HepG2 (cell line): ENCODE data around the gene SAMD4B. TPM values are rescaled to one million over a fixed set of nuclear protein-coding genes. Genes with fewer than 3 reads are reported as not detected.

Experiments used
- CC2D1A ChIP-seq: sonication (generic); formaldehyde crosslinking; IDR thresholded peaks from 2 replicates; pipeline ENCODE4 v1.8.1; 2023; ENCODE audit warnings: mild to moderate bottlenecking, missing genetic modification reagents
- DR1 ChIP-seq: sonication (generic); formaldehyde crosslinking; IDR thresholded peaks from 2 replicates; pipeline ENCODE4 v1.8.0; 2021; ENCODE audit warnings: mild to moderate bottlenecking, missing genetic modification reagents, inconsistent platforms
- ELF4 ChIP-seq: sonication (generic); formaldehyde crosslinking; IDR thresholded peaks from 2 replicates; pipeline ENCODE4 v1.5.0; 2020; ENCODE audit warnings: missing genetic modification reagents, mild to moderate bottlenecking, moderate library complexity, borderline replicate concordance
- ETV6 ChIP-seq: sonication (generic); formaldehyde crosslinking; conservative IDR thresholded peaks from 2 replicates; pipeline ENCODE4 v1.4.0; 2020; ENCODE audit warnings: missing genetic modification reagents
- GABPA ChIP-seq, 2 experiments: IDR thresholded peaks; 2 replicates each; pipeline ENCODE4 v1.6.1; 2011 to 2016; ENCODE audit warnings: low read depth in 2 of 2, low read length in 1 of 2, missing biosample characterization in 1 of 2, missing genetic modification characterization in 1 of 2
- KAT7 ChIP-seq: IDR thresholded peaks from 2 replicates; pipeline ENCODE4 v1.6.1; 2018; ENCODE audit warnings: borderline replicate concordance, missing compliant biosample characterization
- KDM1A ChIP-seq: IDR thresholded peaks from 2 replicates; pipeline ENCODE4 v1.6.1; 2016; ENCODE audit warnings: missing compliant biosample characterization
- NFE2L2 ChIP-seq: fragments of 150-350 bp; IDR thresholded peaks from 2 replicates; pipeline ENCODE4 v1.6.1; 2014; ENCODE audit warnings: low read length
- RFX3 ChIP-seq: IDR thresholded peaks from 2 replicates; pipeline ENCODE4 v1.6.1; 2016; ENCODE audit warnings: missing biosample characterization, missing genetic modification reagents
- SIX1 ChIP-seq: sonication (generic); formaldehyde crosslinking; IDR thresholded peaks from 2 replicates; pipeline ENCODE4 v1.4.0; 2020; ENCODE audit warnings: missing genetic modification reagents, borderline replicate concordance
- TOPORS ChIP-seq: sonication (generic); formaldehyde crosslinking; IDR thresholded peaks from 2 replicates; pipeline ENCODE4 v1.8.0; 2023; ENCODE audit warnings: mild to moderate bottlenecking, missing genetic modification reagents
- WIZ ChIP-seq: sonication (generic); formaldehyde crosslinking; IDR thresholded peaks from 2 replicates; pipeline ENCODE4 v1.5.1; 2020; ENCODE audit warnings: mild to moderate bottlenecking, missing genetic modification reagents
- ZFP37 ChIP-seq: sonication (generic); formaldehyde crosslinking; IDR thresholded peaks from 2 replicates; pipeline ENCODE4 v1.4.0; 2020; ENCODE audit warnings: missing genetic modification reagents, borderline replicate concordance
- ZNF354B ChIP-seq: sonication (generic); formaldehyde crosslinking; IDR thresholded peaks from 2 replicates; pipeline ENCODE4 v1.8.0; 2022; ENCODE audit warnings: mild to moderate bottlenecking, missing genetic modification reagents
- ZNF510 ChIP-seq: sonication (generic); formaldehyde crosslinking; IDR thresholded peaks from 2 replicates; pipeline ENCODE4 v1.4.0; 2020; ENCODE audit warnings: low read depth, mild to moderate bottlenecking, missing genetic modification reagents
- ZNF644 ChIP-seq: IDR thresholded peaks from 2 replicates; pipeline ENCODE4 v1.6.1; 2016; ENCODE audit warnings: low read depth
- ZNF660 ChIP-seq: sonication (generic); formaldehyde crosslinking; IDR thresholded peaks from 2 replicates; pipeline ENCODE4 v1.5.1; 2020; ENCODE audit warnings: mild to moderate bottlenecking, low read depth, missing genetic modification reagents, borderline replicate concordance
- polyA plus RNA-seq, 8 experiments: library from polyadenylated mRNA; depleted of rRNA in 3 of 8; stranded (reverse) in 7 of 8; unstranded in 1 of 8; fragments of >200 nt; fragmentation: Illumina TruSeq in 4 of 8; extraction: Trizol in 4 of 8; gene quantifications; 2 replicates each; pipeline versions ENCODE4 v1.2.1 to v1.2.3, GENCODE V29; 2011 to 2016; ENCODE audit warnings: low read depth in 4 of 8, missing spikeins in 1 of 8, mixed read lengths in 1 of 8; ENCODE audit not compliant: insufficient read depth in 1 of 8
- total RNA-seq, 5 experiments: library from RNA; depleted of rRNA; stranded (reverse); fragments of >200 nt; fragmentation: Illumina TruSeq; extraction: Trizol; gene quantifications; 2 replicates each; pipeline ENCODE4 v1.2.3, GENCODE V29; 2016; ENCODE audit warnings: low read depth in 1 of 5
- TF ChIP-seq, protein P1 (sequence below): sonication (generic); formaldehyde crosslinking; IDR thresholded peaks from 2 replicates; pipeline ENCODE4 v1.4.0; 2020; ENCODE audit warnings: missing genetic modification reagents, borderline replicate concordance
- TF ChIP-seq, protein P2 (sequence below): sonication (generic); formaldehyde crosslinking; IDR thresholded peaks from 2 replicates; pipeline ENCODE4 v1.5.1; 2020; ENCODE audit warnings: mild to moderate bottlenecking, missing genetic modification reagents
- TF ChIP-seq, protein P3 (sequence below): sonication (generic); formaldehyde crosslinking; IDR thresholded peaks from 2 replicates; pipeline ENCODE4 v1.8.1; 2023; ENCODE audit warnings: mild to moderate bottlenecking, moderate library complexity, missing genetic modification reagents

SAMD4B gene
- total and polyA plus RNA-seq, 2 of the 13 experiments (the other 11 are each of a cell fraction or from before 2014, with no cell fraction given) = 26.0 to 31.8 TPM

- TF ChIP-seq KDM1A (peak; percentile 85), ZNF354B (CRISPR knock-in tag) (no peak), ZNF510 (CRISPR knock-in tag) (no peak), NFE2L2 (no peak), KAT7 (CRISPR knock-in tag) (peak; percentile 75; the same call in 1 of the 2 replicates), RFX3 (CRISPR knock-in tag) (no peak), WIZ (CRISPR knock-in tag) (peak; percentile 68; the same call in 1 of the 2 replicates), ETV6 (CRISPR knock-in tag) (peak; percentile 35; the same call in 1 of the 2 replicates), CC2D1A (CRISPR knock-in tag) (no peak), SIX1 (CRISPR knock-in tag) (peak; percentile 58; the same call in 1 of the 2 replicates), ZNF660 (CRISPR knock-in tag) (no peak), GABPA (IDR thresholded peaks at IDR 0.05; ENCODE audit: low read depth, low read length) (no peak), GABPA (CRISPR knock-in tag; IDR thresholded peaks at IDR 0.05; ENCODE audit: low read depth) (peak; percentile 67), ELF4 (no peak), ZFP37 (CRISPR knock-in tag) (no peak), TOPORS (CRISPR knock-in tag) (no peak), ZNF644 (CRISPR knock-in tag) (0 out of 2 replicates have a peak, but pooled peaks have one; percentile 28), DR1 (CRISPR knock-in tag) (no peak; the same call in 1 of the 2 replicates)
- TF ChIP-seq, protein P1, sequence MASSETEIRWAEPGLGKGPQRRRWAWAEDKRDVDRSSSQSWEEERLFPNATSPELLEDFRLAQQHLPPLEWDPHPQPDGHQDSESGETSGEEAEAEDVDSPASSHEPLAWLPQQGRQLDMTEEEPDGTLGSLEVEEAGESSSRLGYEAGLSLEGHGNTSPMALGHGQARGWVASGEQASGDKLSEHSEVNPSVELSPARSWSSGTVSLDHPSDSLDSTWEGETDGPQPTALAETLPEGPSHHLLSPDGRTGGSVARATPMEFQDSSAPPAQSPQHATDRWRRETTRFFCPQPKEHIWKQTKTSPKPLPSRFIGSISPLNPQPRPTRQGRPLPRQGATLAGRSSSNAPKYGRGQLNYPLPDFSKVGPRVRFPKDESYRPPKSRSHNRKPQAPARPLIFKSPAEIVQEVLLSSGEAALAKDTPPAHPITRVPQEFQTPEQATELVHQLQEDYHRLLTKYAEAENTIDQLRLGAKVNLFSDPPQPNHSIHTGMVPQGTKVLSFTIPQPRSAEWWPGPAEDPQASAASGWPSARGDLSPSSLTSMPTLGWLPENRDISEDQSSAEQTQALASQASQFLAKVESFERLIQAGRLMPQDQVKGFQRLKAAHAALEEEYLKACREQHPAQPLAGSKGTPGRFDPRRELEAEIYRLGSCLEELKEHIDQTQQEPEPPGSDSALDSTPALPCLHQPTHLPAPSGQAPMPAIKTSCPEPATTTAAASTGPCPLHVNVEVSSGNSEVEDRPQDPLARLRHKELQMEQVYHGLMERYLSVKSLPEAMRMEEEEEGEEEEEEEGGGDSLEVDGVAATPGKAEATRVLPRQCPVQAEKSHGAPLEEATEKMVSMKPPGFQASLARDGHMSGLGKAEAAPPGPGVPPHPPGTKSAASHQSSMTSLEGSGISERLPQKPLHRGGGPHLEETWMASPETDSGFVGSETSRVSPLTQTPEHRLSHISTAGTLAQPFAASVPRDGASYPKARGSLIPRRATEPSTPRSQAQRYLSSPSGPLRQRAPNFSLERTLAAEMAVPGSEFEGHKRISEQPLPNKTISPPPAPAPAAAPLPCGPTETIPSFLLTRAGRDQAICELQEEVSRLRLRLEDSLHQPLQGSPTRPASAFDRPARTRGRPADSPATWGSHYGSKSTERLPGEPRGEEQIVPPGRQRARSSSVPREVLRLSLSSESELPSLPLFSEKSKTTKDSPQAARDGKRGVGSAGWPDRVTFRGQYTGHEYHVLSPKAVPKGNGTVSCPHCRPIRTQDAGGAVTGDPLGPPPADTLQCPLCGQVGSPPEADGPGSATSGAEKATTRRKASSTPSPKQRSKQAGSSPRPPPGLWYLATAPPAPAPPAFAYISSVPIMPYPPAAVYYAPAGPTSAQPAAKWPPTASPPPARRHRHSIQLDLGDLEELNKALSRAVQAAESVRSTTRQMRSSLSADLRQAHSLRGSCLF (CRISPR knock-in tag) = no peak
- TF ChIP-seq, protein P2, sequence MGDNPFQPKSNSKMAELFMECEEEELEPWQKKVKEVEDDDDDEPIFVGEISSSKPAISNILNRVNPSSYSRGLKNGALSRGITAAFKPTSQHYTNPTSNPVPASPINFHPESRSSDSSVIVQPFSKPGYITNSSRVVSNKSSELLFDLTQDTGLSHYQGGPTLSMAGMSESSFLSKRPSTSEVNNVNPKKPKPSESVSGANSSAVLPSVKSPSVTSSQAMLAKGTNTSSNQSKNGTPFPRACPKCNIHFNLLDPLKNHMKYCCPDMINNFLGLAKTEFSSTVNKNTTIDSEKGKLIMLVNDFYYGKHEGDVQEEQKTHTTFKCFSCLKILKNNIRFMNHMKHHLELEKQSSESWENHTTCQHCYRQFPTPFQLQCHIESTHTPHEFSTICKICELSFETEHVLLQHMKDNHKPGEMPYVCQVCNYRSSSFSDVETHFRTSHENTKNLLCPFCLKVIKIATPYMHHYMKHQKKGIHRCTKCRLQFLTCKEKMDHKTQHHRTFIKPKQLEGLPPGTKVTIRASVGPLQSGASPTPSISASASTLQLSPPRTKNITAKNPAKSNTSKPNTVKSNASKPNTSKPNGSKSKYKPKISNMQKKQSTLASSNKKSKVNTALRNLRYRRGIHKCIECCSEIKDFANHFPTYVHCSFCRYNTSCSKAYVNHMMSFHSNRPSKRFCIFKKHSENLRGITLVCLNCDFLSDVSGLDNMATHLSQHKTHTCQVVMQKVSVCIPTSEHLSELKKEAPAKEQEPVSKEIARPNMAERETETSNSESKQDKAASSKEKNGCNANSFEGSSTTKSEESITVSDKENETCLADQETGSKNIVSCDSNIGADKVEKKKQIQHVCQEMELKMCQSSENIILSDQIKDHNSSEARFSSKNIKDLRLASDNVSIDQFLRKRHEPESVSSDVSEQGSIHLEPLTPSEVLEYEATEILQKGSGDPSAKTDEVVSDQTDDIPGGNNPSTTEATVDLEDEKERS (CRISPR knock-in tag) = peak; percentile 81; the same call in 1 of the 2 replicates
- TF ChIP-seq, protein P3, sequence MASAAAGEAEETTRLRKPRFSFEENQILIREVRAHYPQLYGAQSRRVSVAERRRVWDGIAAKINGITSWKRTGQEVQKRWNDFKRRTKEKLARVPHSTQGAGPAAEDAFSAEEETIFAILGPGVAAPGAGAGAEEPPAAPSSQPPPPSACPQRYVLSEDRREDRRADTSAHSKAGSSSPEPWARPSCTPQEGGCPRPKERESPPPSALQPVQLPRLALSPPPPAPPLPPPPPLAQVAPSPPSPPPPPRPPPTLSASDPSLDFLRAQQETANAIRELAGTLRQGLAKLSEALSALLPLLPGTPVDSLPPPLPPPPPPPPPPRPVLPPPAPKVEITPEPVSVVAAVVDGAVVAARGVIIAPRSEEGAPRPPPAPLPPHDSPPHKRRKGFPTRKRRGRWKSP = peak; percentile 73; the same call in 1 of the 2 replicates
Measured at GRCh38 chr19:39397360-39398296, 55.4 kb downstream of the SAMD4B start (continued).
